Suprapubic skin (tissue), 4 donors: ENCODE results near the gene PSME1.

Source experiments
- EP300 ChIP-seq: sonication (generic); formaldehyde crosslinking; IDR thresholded peaks from one replicate; pipeline ENCODE4 v1.6.1; 2017; ENCODE audit warnings: antibody characterized with exemption
- POLR2A ChIP-seq, 2 donors: fragments of 450-650 bp; IDR thresholded peaks; one replicate each; pipeline ENCODE4 v1.6.1; 2017; ENCODE audit warnings: antibody characterized with exemption in 2 of 2, mild to moderate bottlenecking in 2 of 2, moderate library complexity in 2 of 2
- POLR2AphosphoS5 ChIP-seq, 3 donors: sonication (generic); formaldehyde crosslinking; IDR thresholded peaks; one replicate each; pipeline ENCODE4 v1.6.1; 2017; ENCODE audit warnings: antibody characterized with exemption in 3 of 3
- TF ChIP-seq, protein P1 (sequence below), 2 donors: fragments of 200-600 bp in 1 of 2; fragments of 450-650 bp in 1 of 2; sonication (generic) in 1 of 2; IDR thresholded peaks; one replicate each; pipeline ENCODE4 v1.5.1; 2016 to 2019; ENCODE audit warnings: antibody characterized with exemption in 2 of 2, mild to moderate bottlenecking in 1 of 2, moderate library complexity in 1 of 2

DNA sequence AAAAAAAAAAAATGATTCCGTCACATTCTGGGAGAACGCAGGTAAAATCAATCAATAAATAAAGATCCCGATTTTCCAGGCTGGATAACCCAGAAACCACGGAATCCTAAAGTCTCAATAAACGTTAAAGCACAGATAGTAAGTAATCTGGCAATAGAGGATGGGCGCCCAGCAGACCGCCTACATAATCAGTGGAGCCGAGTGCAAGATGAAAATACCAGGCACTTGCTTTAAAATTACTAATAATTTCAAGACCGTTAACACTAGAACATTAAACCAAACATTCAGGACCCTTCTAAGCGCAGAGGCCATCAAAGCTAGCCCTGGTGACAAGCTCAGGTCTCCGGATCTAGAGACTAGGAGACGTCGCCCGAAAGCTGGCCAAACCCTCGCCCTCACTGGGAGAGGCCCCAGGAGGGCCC is 22.6 kb upstream of the PSME1 start:
- no peak for TF ChIP-seq EP300
- TF ChIP-seq, protein P1, sequence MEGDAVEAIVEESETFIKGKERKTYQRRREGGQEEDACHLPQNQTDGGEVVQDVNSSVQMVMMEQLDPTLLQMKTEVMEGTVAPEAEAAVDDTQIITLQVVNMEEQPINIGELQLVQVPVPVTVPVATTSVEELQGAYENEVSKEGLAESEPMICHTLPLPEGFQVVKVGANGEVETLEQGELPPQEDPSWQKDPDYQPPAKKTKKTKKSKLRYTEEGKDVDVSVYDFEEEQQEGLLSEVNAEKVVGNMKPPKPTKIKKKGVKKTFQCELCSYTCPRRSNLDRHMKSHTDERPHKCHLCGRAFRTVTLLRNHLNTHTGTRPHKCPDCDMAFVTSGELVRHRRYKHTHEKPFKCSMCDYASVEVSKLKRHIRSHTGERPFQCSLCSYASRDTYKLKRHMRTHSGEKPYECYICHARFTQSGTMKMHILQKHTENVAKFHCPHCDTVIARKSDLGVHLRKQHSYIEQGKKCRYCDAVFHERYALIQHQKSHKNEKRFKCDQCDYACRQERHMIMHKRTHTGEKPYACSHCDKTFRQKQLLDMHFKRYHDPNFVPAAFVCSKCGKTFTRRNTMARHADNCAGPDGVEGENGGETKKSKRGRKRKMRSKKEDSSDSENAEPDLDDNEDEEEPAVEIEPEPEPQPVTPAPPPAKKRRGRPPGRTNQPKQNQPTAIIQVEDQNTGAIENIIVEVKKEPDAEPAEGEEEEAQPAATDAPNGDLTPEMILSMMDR (IDR thresholded peaks at IDR 0.05), result no peak
- no peak for TF ChIP-seq POLR2A (IDR thresholded peaks at IDR 0.05)
- TF ChIP-seq POLR2AphosphoS5 (IDR thresholded peaks at IDR 0.05), result no peak
